ENCODE results near the gene C2CD4C.

DNA sequence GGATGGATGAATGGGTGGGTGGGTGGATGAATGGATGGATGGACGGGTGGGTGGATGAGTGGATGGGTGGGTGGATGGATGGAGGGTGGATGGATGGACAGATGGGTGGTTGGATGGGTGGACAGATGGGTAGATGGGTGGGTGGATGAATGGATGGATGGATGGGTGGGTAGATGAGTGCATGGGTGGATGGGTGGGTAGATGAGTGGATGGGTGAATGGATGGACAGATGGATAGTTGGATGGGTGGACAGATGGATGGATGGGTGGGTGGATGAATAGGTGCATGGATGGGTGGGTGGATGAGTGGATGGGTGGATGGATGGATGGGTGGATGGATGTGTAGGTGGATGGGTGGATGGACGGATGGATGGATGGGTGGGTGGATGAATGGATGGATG, 34.1 kb upstream of the C2CD4C start:
- TF ChIP-seq, protein P1, sequence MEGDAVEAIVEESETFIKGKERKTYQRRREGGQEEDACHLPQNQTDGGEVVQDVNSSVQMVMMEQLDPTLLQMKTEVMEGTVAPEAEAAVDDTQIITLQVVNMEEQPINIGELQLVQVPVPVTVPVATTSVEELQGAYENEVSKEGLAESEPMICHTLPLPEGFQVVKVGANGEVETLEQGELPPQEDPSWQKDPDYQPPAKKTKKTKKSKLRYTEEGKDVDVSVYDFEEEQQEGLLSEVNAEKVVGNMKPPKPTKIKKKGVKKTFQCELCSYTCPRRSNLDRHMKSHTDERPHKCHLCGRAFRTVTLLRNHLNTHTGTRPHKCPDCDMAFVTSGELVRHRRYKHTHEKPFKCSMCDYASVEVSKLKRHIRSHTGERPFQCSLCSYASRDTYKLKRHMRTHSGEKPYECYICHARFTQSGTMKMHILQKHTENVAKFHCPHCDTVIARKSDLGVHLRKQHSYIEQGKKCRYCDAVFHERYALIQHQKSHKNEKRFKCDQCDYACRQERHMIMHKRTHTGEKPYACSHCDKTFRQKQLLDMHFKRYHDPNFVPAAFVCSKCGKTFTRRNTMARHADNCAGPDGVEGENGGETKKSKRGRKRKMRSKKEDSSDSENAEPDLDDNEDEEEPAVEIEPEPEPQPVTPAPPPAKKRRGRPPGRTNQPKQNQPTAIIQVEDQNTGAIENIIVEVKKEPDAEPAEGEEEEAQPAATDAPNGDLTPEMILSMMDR (IDR thresholded peaks at IDR 0.05; ENCODE audit: low read depth, low read length, poor library complexity, severe bottlenecking): no peak
- no peak for TF ChIP-seq EZH2phosphoT487 (IDR thresholded peaks at IDR 0.05; ENCODE audit: borderline replicate concordance, low read length)
